ENCODE measurements around the gene UGT8. TPM values are rescaled to one million over a fixed set of nuclear protein-coding genes. Genes with fewer than 3 reads are reported as not detected.

Gene UGT8

GRCh38 chr4:114698231-114698630 lies 99.6 kb downstream of the UGT8 start:
- H3K4me2 ChIP-seq (ENCODE audit: low read length): no peak overlapping the region
- no peak overlapping the region for H3K4me3 ChIP-seq (ENCODE audit: low read length)
- no peaks in the 10 kb centered on the region for H3K4me1 ChIP-seq (ENCODE audit: control insufficient read depth, insufficient read depth, low read length)
- H3K27me3 ChIP-seq (ENCODE audit: control insufficient read depth, insufficient read depth, low read length): no peaks in the 10 kb centered on the region
- no peak overlapping the region for H3K9ac ChIP-seq (ENCODE audit: low read depth, low read length)
- H3K9me3 ChIP-seq (replicated peaks; ENCODE audit: low read length): no peaks in the 10 kb centered on the region
- H3K36me3 ChIP-seq (ENCODE audit: insufficient read depth, low read length): no peaks in the 10 kb centered on the region

- H3K4me1 ChIP-seq (ENCODE audit: control insufficient read depth, insufficient read depth, low read length): no peaks in the 10 kb centered on the region
Measured at GRCh38 chr4:114701491-114701890, 102.9 kb downstream of the UGT8 start.

GRCh38 chr4:114717432-114717831 lies 118.8 kb downstream of the UGT8 start:
- Histone ChIP-seq H3K9me3 (replicated peaks; ENCODE audit: low read length) (no peaks in the 10 kb centered on the region), H3K9ac (ENCODE audit: low read depth, low read length) (no peak overlapping the region), H3K36me3 (ENCODE audit: insufficient read depth, low read length) (no peaks in the 10 kb centered on the region)

More at GRCh38 chr4:114701491-114701890, 102.9 kb downstream of the UGT8 start:
- Histone ChIP-seq H3K9me3 (replicated peaks; ENCODE audit: low read length) (no peaks in the 10 kb centered on the region), H3K36me3 (ENCODE audit: insufficient read depth, low read length) (no peaks in the 10 kb centered on the region), H3K4me3 (ENCODE audit: low read length) (no peak overlapping the region), H3K27me3 (ENCODE audit: control insufficient read depth, insufficient read depth, low read length) (no peaks in the 10 kb centered on the region), H3K4me2 (ENCODE audit: low read length) (no peak overlapping the region), H3K9ac (ENCODE audit: low read depth, low read length) (no peak overlapping the region)

DNA sequence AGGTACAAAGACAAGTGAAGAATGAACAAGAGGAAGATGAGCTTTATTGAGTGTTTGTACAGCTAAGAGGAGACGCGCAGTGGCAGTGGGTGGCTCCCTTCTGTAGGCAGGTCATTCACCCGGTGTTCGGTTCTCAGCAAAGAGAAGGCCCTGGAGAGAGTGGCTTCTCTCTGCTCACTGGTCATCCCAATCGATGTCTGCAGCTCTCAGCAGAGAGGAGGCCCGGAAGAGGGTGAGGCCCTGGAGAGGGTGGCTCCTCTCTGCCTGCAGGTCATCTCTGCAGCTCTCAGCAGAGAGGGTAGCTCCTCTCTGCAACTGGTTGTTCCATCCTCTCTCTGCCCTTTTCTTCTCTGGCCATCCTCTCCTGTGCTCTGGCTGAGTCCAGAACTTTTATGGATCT lies 126.5 kb downstream of the UGT8 start:
- H3K9me3 ChIP-seq (replicated peaks; ENCODE audit: low read length): no peaks in the 10 kb centered on the region
- H3K27me3 ChIP-seq (ENCODE audit: control insufficient read depth, insufficient read depth, low read length): peaks cover 5% of the 10 kb centered on the region
- no peak overlapping the region for H3K9ac ChIP-seq (ENCODE audit: low read depth, low read length)
- no peaks in the 10 kb centered on the region for H3K4me1 ChIP-seq (ENCODE audit: control insufficient read depth, insufficient read depth, low read length)
- H3K4me2 ChIP-seq (ENCODE audit: low read length): no peak overlapping the region
- no peaks in the 10 kb centered on the region for H3K36me3 ChIP-seq (ENCODE audit: insufficient read depth, low read length)
- H3K4me3 ChIP-seq (ENCODE audit: low read length): no peak overlapping the region

More at GRCh38 chr4:114717432-114717831, 118.8 kb downstream of the UGT8 start:
- H3K4me3 ChIP-seq (ENCODE audit: low read length): no peak overlapping the region
- H3K4me1 ChIP-seq (ENCODE audit: control insufficient read depth, insufficient read depth, low read length): no peaks in the 10 kb centered on the region
- no peak overlapping the region for H3K4me2 ChIP-seq (ENCODE audit: low read length)
- H3K27me3 ChIP-seq (ENCODE audit: control insufficient read depth, insufficient read depth, low read length): no peaks in the 10 kb centered on the region

- Histone ChIP-seq H3K36me3 (ENCODE audit: insufficient read depth, low read length) (no peaks in the 10 kb centered on the region), H3K4me3 (ENCODE audit: low read length) (no peak overlapping the region), H3K4me1 (ENCODE audit: control insufficient read depth, insufficient read depth, low read length) (no peaks in the 10 kb centered on the region), H3K27me3 (ENCODE audit: control insufficient read depth, insufficient read depth, low read length) (peaks cover 5% of the 10 kb centered on the region), H3K4me2 (ENCODE audit: low read length) (no peak overlapping the region), H3K9me3 (replicated peaks; ENCODE audit: low read length) (no peaks in the 10 kb centered on the region), H3K9ac (ENCODE audit: low read depth, low read length) (no peak overlapping the region)
Measured at GRCh38 chr4:114727461-114727860, 128.9 kb downstream of the UGT8 start.

Small RNAs within 50 kb of the gene (small RNA-seq; reads per million reads assigned to genes)
- gene MIR577: not detected

Data from skeletal muscle satellite cell (primary cell).